Renal cortex interstitium (tissue), 11 donors: ENCODE results near the gene ACKR4. TPM values are rescaled to one million over a fixed set of nuclear protein-coding genes. Genes with fewer than 3 reads are reported as not detected.
A peak's percentile ranks its signal among the peaks of the same experiment; 100 is the strongest.
"Not testable (repeated sequence)": the region's sequence is repeated elsewhere in the genome, so short reads cannot be mapped to it uniquely, and the experiment has no call there.

Experiments
- DNase-seq, 11 donors: peaks; one replicate each; pipeline ENCODE4 v3.0.0-alpha.2; 2013; ENCODE audit warnings: low read depth in 9 of 11, low spot score in 4 of 11; ENCODE audit errors: extremely low read depth in 1 of 11
- polyA plus RNA-seq, 3 donors: library from polyadenylated mRNA; unstranded; fragments of 120-200 nt; gene quantifications; one replicate each; pipeline ENCODE4 v1.2.1, GENCODE V29; 2013; ENCODE audit not compliant: insufficient read length in 3 of 3

The ACKR4 gene
- polyA plus RNA-seq, 3 donors, result 1.1 to 2.2 (median 2.1) TPM

- DNase-seq, result no peak
These were observed 9.7 kb upstream of the ACKR4 start for GRCh38 chr3:132587401-132587800.

- DNase-seq, result peak in 3 of 11 donors; percentile 1 to 7 (median 5)
These were observed 4.9 kb upstream of the ACKR4 start for GRCh38 chr3:132592216-132592615.

DNA sequence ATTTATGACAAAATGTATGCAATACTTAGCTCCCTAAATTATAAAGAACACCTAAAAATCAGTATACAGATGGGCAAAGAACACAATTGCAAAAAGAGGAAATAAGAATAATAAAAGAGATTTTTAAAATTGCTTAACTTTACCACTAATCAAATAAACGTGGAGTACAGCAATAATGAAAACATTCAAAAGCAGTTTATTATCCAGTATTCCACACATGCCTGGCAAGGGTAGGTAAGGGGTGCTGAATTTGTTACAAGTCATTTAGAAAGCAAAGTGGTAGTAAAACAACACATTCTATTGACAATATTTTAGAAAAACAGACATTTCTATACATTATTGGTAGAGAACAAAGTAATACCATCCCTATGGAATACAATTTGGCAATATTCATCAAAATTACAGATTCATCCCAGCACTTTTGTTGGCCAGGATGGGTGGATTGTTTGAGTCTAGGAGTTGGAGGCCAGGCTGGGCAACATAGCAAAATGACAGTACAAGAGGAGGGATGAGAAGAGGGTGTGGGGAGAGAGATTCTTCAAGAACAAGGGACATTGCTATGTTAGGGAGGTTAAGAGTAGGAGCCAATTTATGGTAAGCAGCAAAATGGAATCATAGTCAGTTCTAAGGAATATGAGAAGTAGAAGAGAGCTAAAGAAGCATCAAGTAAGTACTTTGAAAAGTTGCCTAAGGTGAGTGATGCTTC lies 3.7 kb upstream of the ACKR4 start:
- no peak for DNase-seq

GRCh38 chr3:132593947-132594323 lies 3.1 kb upstream of the ACKR4 start:
- no peak for DNase-seq

DNA sequence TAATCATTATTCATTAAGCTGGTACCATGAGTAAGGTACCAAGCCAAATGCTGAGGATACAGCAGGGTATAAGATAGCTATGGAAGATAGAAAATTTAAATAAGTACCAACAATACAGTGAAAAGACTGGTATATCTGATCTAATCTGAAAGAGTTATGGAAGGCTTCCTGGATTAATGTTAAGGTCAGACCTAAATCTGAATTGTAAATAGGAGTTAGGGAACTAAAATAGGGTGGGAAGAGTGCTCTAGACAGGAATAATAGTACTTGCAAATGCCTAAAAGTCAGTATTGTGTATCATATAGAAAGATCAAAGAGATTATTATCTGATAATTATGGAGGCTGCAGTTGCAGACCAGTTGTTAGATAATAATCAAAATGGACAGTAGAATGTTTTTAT lies 2.6 kb upstream of the ACKR4 start:
- DNase-seq, result no peak

GRCh38 chr3:132595014-132595413 lies 2.1 kb upstream of the ACKR4 start:
- DNase-seq, result no peak

GRCh38 chr3:132596326-132596725 lies 744 bp upstream of the ACKR4 start:
- no peak for DNase-seq

DNA sequence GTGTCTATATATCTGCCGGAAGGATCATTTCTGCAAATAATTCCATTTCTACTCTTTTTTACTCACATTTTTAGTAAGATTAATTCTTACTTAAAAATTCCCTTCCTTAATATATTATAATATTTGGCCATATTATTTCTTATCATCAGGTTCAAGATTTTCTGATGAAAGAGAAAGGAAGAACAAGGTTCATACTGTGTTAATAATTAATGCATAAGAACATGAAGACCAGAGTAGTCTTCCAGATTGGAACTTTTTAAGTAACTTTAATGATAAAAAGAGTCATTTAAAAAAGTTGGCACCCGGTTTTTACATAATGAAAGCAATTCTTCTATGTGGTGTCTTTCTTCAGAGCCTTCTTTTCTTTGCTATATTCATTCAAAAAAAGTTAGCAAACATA lies 590 bp downstream of the ACKR4 start:
- DNase-seq, result no peak

- no peak for DNase-seq
These were observed 1.1 kb downstream of the ACKR4 start for GRCh38 chr3:132598181-132598580.

- not testable (repeated sequence) for DNase-seq
These were observed 3.5 kb downstream of the ACKR4 start for GRCh38 chr3:132600614-132601013.

DNA sequence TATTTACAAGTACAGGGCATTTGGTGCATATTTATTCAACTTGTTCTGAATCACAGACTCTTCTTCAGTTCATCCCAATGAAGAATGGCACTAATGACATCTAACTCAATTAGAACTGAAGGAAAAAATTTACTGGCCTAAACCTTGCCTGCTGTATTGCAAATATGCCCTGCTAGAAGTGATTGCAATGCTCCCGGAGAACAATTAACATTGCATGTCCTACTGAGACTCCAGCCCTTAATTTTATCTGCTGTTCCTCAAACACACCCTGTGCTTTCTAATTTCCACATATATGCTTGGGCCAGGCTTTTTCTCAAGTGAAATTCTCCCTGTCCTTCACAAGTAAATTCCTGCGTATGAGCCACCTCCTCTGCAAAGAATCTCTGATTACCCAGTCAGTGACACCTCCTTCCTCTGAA lies 8.3 kb downstream of the ACKR4 start:
- DNase-seq, result no peak

DNA sequence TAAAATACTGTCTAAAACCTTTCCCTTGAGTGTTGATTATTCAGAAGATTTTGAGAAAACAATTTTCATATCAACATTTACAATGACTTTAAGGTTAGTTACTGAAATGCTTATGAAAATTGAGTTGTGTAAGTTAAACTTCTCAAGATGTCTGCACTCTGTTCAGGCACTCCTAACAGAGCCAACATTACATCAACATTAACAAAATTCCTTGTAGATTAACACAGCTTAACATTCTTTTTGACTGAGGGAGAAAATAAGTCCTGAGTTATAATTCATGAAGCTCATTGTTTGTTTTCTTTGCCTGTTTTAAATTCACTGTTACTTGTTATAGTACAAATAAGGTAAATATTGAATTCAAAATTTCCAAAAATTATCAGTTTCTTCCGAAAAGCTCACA lies 9.0 kb downstream of the ACKR4 start:
- DNase-seq, result no peak

GRCh38 chr3:132606620-132607019 lies 9.6 kb downstream of the ACKR4 start:
- not testable (repeated sequence) for DNase-seq

GRCh38 chr3:132615301-132615700 lies 18.2 kb downstream of the ACKR4 start:
- DNase-seq, result not testable (repeated sequence)

DNA sequence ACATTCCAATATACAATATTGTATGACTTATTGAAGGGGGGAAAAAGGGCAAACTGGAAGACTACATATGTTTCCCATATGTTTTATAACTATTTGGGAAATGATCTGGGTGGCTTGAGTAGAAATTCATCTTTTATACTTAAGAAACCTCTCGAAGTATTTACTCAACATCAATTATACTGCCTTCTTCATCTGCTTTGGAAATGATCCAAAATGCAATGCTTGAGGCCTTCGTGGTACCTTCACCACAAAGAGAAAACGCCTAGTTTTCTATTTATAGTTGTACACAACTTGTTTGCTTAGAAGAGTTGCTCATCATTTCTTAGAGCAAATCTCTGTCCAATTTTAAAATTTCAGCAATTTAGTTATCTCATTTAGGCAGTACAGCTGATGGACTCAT lies 18.8 kb downstream of the ACKR4 start:
- no peak for DNase-seq

DNA sequence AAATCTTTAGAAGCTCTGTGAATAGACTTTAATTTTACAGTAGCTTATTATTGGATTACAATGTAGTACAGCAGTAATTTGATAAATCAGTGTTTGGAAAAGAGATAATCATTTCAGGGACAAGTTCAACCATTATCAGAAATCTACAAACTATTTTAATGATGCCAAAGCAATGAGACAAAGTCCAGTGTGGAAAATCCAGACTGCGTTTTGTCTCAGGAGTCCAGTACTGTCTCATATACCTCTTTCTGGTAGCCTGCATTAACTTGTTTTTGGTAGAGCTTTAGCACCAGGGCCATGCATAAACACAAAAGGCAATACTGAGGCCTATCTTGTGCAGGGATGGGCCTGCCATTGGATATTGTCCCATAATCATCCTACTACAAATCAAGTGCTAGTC lies 19.7 kb downstream of the ACKR4 start:
- no peak for DNase-seq

GRCh38 chr3:132622148-132622547 lies 25.1 kb downstream of the ACKR4 start:
- no peak for DNase-seq

DNA sequence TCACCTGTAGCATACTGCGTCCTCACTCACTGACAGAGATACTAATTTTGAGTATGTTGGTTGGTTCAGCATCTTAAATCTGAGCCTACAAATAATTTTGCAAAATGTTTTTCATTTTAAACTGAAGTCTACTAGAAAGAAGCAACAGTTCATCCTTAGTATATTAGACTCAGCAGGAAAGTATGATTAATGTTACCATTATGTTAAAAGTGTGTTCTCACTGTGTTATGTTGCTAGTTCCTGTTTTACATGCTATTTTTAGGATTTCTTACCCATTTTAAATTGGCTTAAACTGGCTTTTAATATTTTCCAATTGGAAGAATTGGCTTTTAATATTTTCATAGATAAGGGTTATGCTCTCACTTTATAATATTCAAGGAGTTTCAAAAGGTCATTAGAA lies 25.7 kb downstream of the ACKR4 start:
- no peak for DNase-seq

DNA sequence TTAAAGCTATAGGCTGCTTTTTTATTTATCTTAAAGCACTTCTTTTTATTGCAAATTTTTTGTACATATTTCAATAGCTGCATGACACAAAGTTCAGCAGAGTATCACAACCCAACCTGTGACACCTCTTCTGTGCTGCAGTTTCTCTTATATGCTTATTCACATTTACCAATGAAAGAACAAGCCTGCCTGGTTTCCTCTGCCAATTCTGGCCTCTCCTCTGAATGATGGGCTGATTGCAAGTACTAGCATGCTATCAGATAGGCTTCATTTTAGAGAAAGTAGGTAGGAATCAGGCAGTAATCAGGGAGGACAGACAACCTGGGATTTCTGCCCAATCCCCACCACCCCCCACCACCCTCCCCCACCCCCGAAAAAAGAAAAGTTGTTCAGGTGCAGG lies 26.6 kb downstream of the ACKR4 start:
- DNase-seq, result no peak

GRCh38 chr3:132624790-132625189 lies 27.7 kb downstream of the ACKR4 start:
- DNase-seq, result no peak

DNA sequence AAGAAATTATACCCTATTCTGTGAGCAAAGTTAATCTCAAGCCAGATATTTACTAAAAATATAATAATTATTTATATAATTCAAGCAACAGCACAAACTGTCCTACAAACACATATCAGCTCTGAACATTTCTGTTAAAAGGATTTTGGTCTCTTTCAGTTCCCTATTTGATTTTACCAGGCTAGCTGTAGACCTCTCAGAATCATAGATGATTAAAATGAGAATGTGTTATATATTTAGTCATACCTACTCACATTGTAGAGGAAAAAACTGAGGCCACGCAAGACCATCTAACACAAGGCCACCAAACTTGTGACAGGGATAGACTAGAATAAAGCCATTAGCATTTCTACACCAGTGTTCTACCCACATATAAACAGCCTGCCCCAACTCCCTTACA lies 28.5 kb downstream of the ACKR4 start:
- no peak for DNase-seq
